GM23338 (cell line): ENCODE data around the gene MYLK3. TPM values are rescaled to one million over a fixed set of nuclear protein-coding genes. Genes with fewer than 3 reads are reported as not detected.

Experiments used
- ATAC-seq: fragments of 200-7000 bp; cut with Tn5 transposase; 3 replicates; pipeline ENCODE4 v1.9.1; 2020
- DNase-seq: peaks from one replicate; pipeline ENCODE4 v3.0.0-alpha.2; 2015; ENCODE audit warnings: low spot score
- H2AFZ ChIP-seq: fragments of 200-600 bp; sonication (generic); 2 replicates; pipeline ENCODE4 v1.8.0; 2016; ENCODE audit warnings: antibody characterized with exemption, mild to moderate bottlenecking, moderate library complexity
- H3F3A ChIP-seq: fragments of 200-600 bp; sonication (generic); replicated peaks from 2 replicates; pipeline ENCODE4 v1.8.0; 2017; ENCODE audit warnings: antibody characterized with exemption, mixed run types, low read depth
- H3K27ac ChIP-seq: fragments of 200-600 bp; sonication (generic); 2 replicates; pipeline ENCODE4 v1.6.1; 2016; ENCODE audit warnings: low read depth
- H3K27me3 ChIP-seq: fragments of 200-600 bp; sonication (generic); 2 replicates; pipeline ENCODE4 v1.8.0; 2016; ENCODE audit warnings: mild to moderate bottlenecking, mixed run types, moderate library complexity; ENCODE audit not compliant: insufficient read depth
- H3K36me3 ChIP-seq: fragments of 200-600 bp; sonication (generic); 2 replicates; pipeline ENCODE4 v1.8.0; 2016; ENCODE audit warnings: mild to moderate bottlenecking; ENCODE audit not compliant: insufficient read depth
- H3K4me1 ChIP-seq: fragments of 200-600 bp; sonication (generic); 2 replicates; pipeline ENCODE4 v1.8.0; 2016; ENCODE audit warnings: mild to moderate bottlenecking, moderate library complexity; ENCODE audit not compliant: insufficient read depth
- H3K4me2 ChIP-seq: fragments of 200-600 bp; sonication (generic); 2 replicates; pipeline ENCODE4 v1.7.1; 2017; ENCODE audit warnings: mixed run types
- H3K4me3 ChIP-seq: fragments of 200-600 bp; sonication (generic); 2 replicates; pipeline ENCODE4 v1.6.1; 2016; ENCODE audit warnings: mixed run types
- H3K79me2 ChIP-seq: fragments of 200-600 bp; sonication (generic); replicated peaks from 2 replicates; pipeline ENCODE4 v1.8.0; 2017; ENCODE audit warnings: mild to moderate bottlenecking; ENCODE audit not compliant: insufficient read depth
- H3K9me2 ChIP-seq: fragments of 200-600 bp; sonication (generic); 2 replicates; pipeline ENCODE4 v1.8.0; 2017; ENCODE audit not compliant: insufficient read depth
- H4K20me1 ChIP-seq: fragments of 200-600 bp; sonication (generic); replicated peaks from 2 replicates; pipeline ENCODE4 v1.8.0; 2017; ENCODE audit warnings: mild to moderate bottlenecking; ENCODE audit not compliant: insufficient read depth
- H3K27ac Mint-ChIP-seq: 2 replicates; pipeline ENCODE4 v1.8.0; 2020; ENCODE audit warnings: inconsistent platforms, mild to moderate bottlenecking, moderate library complexity, mixed read lengths
- H3K27me3 Mint-ChIP-seq: 3 replicates; pipeline ENCODE4 v1.8.0; 2022; ENCODE audit warnings: low read depth, mild to moderate bottlenecking, moderate library complexity, mixed read lengths, inconsistent platforms; ENCODE audit not compliant: insufficient read depth, poor library complexity
- H3K36me3 Mint-ChIP-seq: 3 replicates; pipeline ENCODE4 v1.8.0; 2021; ENCODE audit warnings: low read depth, mild to moderate bottlenecking, inconsistent platforms, moderate library complexity, mixed read lengths
- H3K4me1 Mint-ChIP-seq: 3 replicates; pipeline ENCODE4 v1.8.0; 2020; ENCODE audit warnings: mild to moderate bottlenecking, inconsistent platforms, mixed read lengths
- H3K4me3 Mint-ChIP-seq: 3 replicates; pipeline ENCODE4 v1.8.0; 2021; ENCODE audit warnings: moderate library complexity, mild to moderate bottlenecking, inconsistent platforms, mixed read lengths
- H3K9me3 Mint-ChIP-seq: 3 replicates; pipeline ENCODE4 v1.8.0; 2020; ENCODE audit warnings: moderate library complexity, mild to moderate bottlenecking, inconsistent platforms, mixed read lengths
- CREB1 ChIP-seq: fragments of 250-450 bp; sonication (Bioruptor Pico); IDR thresholded peaks from 2 replicates; pipeline ENCODE4 v1.5.0; 2020; ENCODE audit warnings: low read depth, mild to moderate bottlenecking, moderate library complexity
- CTCF ChIP-seq, 2 experiments: fragments of 200-600 bp in 1 of 2; sonication (generic) in 1 of 2; conservative IDR thresholded peaks; 2 replicates each; pipeline versions ENCODE4 v1.5.1 to v1.6.1; 2016 to 2017; ENCODE audit warnings: antibody characterized with exemption in 2 of 2, low read depth in 2 of 2, mild to moderate bottlenecking in 2 of 2, moderate library complexity in 1 of 2
- ETS1 ChIP-seq: IDR thresholded peaks from 2 replicates; pipeline ENCODE4 v1.6.1; 2016; ENCODE audit warnings: antibody characterized with exemption
- EZH2 ChIP-seq: fragments of 200-600 bp; sonication (generic); IDR thresholded peaks from one replicate; pipeline ENCODE4 v1.8.0; 2017; ENCODE audit warnings: antibody characterized with exemption, mild to moderate bottlenecking, low read depth; ENCODE audit not compliant: unreplicated experiment
- JUNB ChIP-seq: IDR thresholded peaks from one replicate; pipeline ENCODE4 v1.6.1; 2016; ENCODE audit warnings: antibody characterized with exemption; ENCODE audit not compliant: unreplicated experiment
- NANOG ChIP-seq: IDR thresholded peaks from 2 replicates; pipeline ENCODE4 v1.6.1; 2016; ENCODE audit warnings: antibody characterized with exemption, borderline replicate concordance
- POLR2AphosphoS5 ChIP-seq: IDR thresholded peaks from 2 replicates; pipeline ENCODE4 v1.6.1; 2016; ENCODE audit warnings: antibody characterized with exemption, low read depth
- REST ChIP-seq: IDR thresholded peaks from one replicate; pipeline ENCODE4 v1.6.1; 2018; ENCODE audit warnings: antibody characterized with exemption; ENCODE audit not compliant: unreplicated experiment
- STAT1 ChIP-seq: IDR thresholded peaks from one replicate; pipeline ENCODE4 v1.6.1; 2016; ENCODE audit warnings: antibody characterized with exemption; ENCODE audit not compliant: unreplicated experiment
- ZNF114 ChIP-seq: fragments of 250-450 bp; sonication (Bioruptor Pico); IDR thresholded peaks from 2 replicates; pipeline ENCODE4 v1.5.0; 2020; ENCODE audit warnings: mild to moderate bottlenecking, moderate library complexity
- ZNF331 ChIP-seq: fragments of 250-450 bp; sonication (Bioruptor Pico); IDR thresholded peaks from 2 replicates; pipeline ENCODE4 v1.5.0; 2020; ENCODE audit warnings: low read depth, mild to moderate bottlenecking, moderate library complexity
- ZNF462 ChIP-seq: fragments of 250-450 bp; sonication (Bioruptor Pico); IDR thresholded peaks from 2 replicates; pipeline ENCODE4 v1.5.0; 2020; ENCODE audit warnings: mild to moderate bottlenecking, moderate library complexity
- polyA plus RNA-seq: library from polyadenylated mRNA; unstranded; fragments of >200 nt; fragmentation: Nextera tagmentation; extraction: Ambion mirVana; gene quantifications from 2 replicates; pipeline ENCODE4 v1.2.1, GENCODE V29; 2016
- total RNA-seq: library from RNA; depleted of rRNA; stranded (reverse); fragments of >200 nt; shearing (Covaris generic); gene quantifications from 2 replicates; pipeline ENCODE4 v1.2.3, GENCODE V29; 2014

The MYLK3 gene
- total and polyA plus RNA-seq, 2 experiments from 2014 or later = 0.18 to 0.63 TPM

GRCh38 chr16:46718214-46718613 is 29.9 kb downstream of the MYLK3 start (continued):
- TF ChIP-seq ETS1 (no peak), ZNF114 (no peak), STAT1 (no peak), CREB1 (no peak)

GRCh38 chr16:46717692-46718091 is 30.5 kb downstream of the MYLK3 start:
- H3K27me3 Mint-ChIP-seq = peaks cover 7% of the 10 kb centered on the region
- DNase-seq = no peak
- Histone ChIP-seq H3K36me3 (no peaks in the 10 kb centered on the region), H3K4me2 (no peak overlapping the region), H2AFZ (no peak overlapping the region), H3K4me3 (no peak overlapping the region), H3K27ac (no peak overlapping the region), H3K4me1 (no peaks in the 10 kb centered on the region), H3K79me2 (no peaks in the 10 kb centered on the region), H3K9me2 (no peaks in the 10 kb centered on the region), H3F3A (no peaks in the 10 kb centered on the region), H3K27me3 (no peaks in the 10 kb centered on the region), H4K20me1 (no peaks in the 10 kb centered on the region)
- H3K36me3 Mint-ChIP-seq = no peaks in the 10 kb centered on the region
- no peak overlapping the region for H3K27ac Mint-ChIP-seq
- ATAC-seq = no peak
- no peak overlapping the region for H3K4me3 Mint-ChIP-seq
- H3K9me3 Mint-ChIP-seq = no peaks in the 10 kb centered on the region
- H3K4me1 Mint-ChIP-seq = no peaks in the 10 kb centered on the region
- no peak for TF ChIP-seq ZNF331 (CRISPR knock-in tag)
- TF ChIP-seq ZNF114 = no peak
- no peak for TF ChIP-seq REST
- TF ChIP-seq EZH2 = no peak
- TF ChIP-seq JUNB = no peak
- no peak for TF ChIP-seq ZNF462 (CRISPR knock-in tag)
- TF ChIP-seq NANOG = no peak
- no peak for TF ChIP-seq CTCF (conservative IDR thresholded peaks at IDR 0.05; ENCODE audit: low read depth in 2 of 2)
- TF ChIP-seq POLR2AphosphoS5 = no peak
